Retinal pigment epithelial cell (primary cell): ENCODE results near the gene CRYBG1.

Experiments used
- DNase-seq: peaks from one replicate; pipeline ENCODE4 v3.0.0-alpha.2; 2010; ENCODE audit warnings: low read depth
- H3K4me3 ChIP-seq: 2 replicates; pipeline ENCODE4 v1.5.1; 2011; ENCODE audit warnings: mild to moderate bottlenecking, low read length, control low read depth, moderate library complexity
- TF ChIP-seq, protein P1 (sequence below): conservative IDR thresholded peaks from 2 replicates; pipeline ENCODE4 v1.5.1; 2011; ENCODE audit warnings: low read depth, low read length, control low read depth, inconsistent platforms

Gene CRYBG1

GRCh38 chr6:106360410-106360988, at the start of gene CRYBG1:
Gene CRYBG1 (plus strand): TSS chr6:106360717. CDS start chr6:106360909, 192 bp downstream.
- TF ChIP-seq, protein P1, sequence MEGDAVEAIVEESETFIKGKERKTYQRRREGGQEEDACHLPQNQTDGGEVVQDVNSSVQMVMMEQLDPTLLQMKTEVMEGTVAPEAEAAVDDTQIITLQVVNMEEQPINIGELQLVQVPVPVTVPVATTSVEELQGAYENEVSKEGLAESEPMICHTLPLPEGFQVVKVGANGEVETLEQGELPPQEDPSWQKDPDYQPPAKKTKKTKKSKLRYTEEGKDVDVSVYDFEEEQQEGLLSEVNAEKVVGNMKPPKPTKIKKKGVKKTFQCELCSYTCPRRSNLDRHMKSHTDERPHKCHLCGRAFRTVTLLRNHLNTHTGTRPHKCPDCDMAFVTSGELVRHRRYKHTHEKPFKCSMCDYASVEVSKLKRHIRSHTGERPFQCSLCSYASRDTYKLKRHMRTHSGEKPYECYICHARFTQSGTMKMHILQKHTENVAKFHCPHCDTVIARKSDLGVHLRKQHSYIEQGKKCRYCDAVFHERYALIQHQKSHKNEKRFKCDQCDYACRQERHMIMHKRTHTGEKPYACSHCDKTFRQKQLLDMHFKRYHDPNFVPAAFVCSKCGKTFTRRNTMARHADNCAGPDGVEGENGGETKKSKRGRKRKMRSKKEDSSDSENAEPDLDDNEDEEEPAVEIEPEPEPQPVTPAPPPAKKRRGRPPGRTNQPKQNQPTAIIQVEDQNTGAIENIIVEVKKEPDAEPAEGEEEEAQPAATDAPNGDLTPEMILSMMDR: peak; percentile 77
- no peak for DNase-seq
- H3K4me3 ChIP-seq: peak within 1 kb of the TSS; percentile 56

DNA sequence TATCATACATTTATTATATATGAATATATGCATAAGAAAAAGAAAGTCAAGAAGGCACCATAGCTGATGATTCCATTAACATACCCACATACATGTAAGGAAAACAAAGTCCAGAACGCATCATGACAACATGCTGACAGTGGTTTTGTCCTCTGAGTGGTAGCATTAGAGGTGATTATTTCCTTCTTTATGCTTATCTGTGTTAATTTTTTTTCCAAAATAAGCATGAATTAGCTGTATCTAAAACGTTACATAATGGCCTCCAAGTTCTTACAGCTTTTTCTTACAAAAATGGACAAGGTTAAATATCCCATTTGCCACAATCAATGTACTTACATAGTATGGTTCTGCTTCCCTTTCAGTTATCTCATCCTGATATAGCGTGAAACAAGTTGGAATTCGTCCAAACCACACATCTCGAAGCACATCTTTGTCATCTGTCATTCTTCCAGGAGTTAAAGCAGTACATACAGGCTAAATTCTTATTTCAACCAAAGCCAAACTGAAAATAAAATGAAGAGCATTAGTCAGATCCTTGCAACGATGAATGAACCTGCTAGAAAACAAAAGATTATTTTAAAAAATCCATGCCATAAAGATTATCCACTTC, 44.6 kb upstream of the CRYBG1 start:
- no peak overlapping the region for H3K4me3 ChIP-seq
- TF ChIP-seq, protein P1: no peak
- no peak for DNase-seq

DNA sequence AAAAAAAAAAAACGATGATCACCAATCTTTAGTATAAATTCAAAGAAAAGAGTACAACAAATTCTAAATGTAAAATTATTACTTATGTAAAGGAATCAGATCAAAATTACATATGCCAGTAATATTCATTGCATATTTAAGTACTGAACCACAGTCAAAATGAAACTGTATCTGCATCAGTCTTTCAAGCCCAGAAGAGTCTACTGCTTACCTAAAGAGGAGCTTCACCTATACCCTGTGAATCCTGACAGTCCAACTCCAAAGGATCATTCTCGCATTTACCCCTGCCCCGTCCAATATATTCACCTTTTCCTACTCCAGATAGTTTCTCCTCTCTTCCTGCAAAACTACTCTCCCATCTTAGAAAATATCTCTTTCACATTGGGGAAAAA, 44.1 kb upstream of the CRYBG1 start:
- H3K4me3 ChIP-seq: no peak overlapping the region
- TF ChIP-seq, protein P1: no peak
- DNase-seq: no peak

DNA sequence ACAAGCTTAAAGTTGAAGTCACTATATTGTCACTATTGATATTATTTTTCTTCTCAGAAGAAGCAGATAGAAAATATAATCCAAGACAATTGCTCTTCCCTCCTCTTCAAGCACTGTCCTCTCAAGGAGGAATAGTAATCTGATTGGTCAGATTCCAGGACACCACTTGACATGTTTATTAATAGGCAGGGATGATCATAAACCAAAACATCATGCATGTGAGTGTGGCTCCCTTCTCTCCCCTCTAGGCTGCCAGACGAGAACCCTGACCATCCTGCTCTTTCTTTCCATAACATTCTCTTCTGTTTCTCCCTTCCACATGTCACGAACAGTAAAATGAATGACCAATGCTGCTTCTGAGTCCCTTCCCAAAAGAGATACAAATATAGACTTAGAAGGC, 42.5 kb upstream of the CRYBG1 start:
- DNase-seq: no peak
- no peak overlapping the region for H3K4me3 ChIP-seq
- TF ChIP-seq, protein P1: no peak

DNA sequence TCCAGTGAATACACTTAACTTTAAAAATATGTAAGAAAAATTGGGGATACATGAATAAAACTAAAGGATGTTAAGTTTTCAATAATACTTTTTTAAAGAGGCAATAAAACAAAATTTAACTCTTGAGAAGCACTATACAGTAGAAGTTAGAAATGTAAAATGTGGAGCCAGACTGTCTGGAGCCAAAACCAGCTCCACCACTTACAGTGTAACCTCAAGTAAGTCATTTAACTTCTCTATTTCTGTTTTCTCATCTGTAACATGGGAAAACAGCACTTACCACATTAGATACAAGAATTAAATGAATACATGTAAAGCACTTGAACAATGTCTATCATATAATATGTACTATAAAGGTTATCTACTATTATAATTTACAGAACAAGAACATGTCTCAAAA, 41.7 kb upstream of the CRYBG1 start:
- TF ChIP-seq, protein P1: no peak
- DNase-seq: no peak

DNA sequence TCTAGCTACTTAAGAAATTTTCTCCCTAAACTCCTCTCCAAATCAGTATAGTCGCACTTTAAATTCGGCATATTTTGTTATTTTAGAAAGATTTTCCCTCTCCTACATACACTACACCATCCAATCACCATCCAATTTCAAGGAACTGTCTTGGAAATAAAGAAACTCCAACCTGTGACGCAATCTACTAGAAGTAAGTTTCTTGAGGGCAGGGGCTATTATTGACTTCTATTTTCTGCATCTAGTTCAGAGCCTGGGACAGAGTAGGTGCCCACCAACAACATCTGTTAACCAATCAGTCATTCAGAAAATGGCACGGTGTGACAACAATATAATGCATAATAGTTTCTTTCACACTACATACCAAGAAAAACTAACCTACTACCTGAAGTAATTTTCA, 38.6 kb upstream of the CRYBG1 start:
- H3K4me3 ChIP-seq: no peak overlapping the region
- TF ChIP-seq, protein P1: no peak
- no peak for DNase-seq

More for the DNA sequence above, 41.7 kb upstream of the CRYBG1 start:
- no peak overlapping the region for H3K4me3 ChIP-seq

DNA sequence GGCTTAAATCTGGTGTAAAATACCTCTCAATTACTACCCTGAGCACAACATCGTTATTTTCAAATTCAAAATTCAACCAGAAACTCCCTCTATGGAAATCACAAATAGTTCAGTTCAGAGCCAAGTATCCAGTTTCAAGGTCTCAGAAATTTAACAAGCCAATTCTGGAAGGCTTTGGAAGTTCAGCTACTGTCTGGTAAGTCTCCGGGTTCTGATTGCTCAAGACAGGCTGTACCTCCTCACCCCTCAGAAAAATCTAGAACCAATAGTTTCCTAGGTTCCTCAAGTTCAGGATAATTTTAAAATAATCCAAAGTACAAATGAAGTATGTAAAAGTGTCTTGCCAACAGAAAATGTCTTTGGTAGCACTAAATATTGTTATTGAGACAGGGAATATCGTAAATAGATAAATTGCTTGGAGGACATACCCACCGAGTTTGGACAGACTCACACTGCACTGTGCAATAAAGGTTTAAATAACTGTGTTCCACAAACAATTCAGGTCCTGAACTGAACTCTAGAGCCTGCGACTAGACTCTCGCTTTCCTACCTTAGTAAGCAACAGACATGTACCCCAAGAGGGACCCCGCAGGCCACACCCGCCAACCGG, 35.7 kb upstream of the CRYBG1 start:
- peak overlapping the region; percentile 94 for H3K4me3 ChIP-seq
- no peak for DNase-seq
- TF ChIP-seq, protein P1: no peak
